GM18868 (cell line): ENCODE measurements around the gene NSUN3.

ENCODE experiments used
- ATAC-seq: cut with Tn5 transposase; IDR thresholded peaks from one replicate; pipeline ENCODE4 v1.9.1; 2021; ENCODE audit warnings: mild to moderate bottlenecking, moderate library complexity; ENCODE audit not compliant: unreplicated experiment

Gene NSUN3

DNA sequence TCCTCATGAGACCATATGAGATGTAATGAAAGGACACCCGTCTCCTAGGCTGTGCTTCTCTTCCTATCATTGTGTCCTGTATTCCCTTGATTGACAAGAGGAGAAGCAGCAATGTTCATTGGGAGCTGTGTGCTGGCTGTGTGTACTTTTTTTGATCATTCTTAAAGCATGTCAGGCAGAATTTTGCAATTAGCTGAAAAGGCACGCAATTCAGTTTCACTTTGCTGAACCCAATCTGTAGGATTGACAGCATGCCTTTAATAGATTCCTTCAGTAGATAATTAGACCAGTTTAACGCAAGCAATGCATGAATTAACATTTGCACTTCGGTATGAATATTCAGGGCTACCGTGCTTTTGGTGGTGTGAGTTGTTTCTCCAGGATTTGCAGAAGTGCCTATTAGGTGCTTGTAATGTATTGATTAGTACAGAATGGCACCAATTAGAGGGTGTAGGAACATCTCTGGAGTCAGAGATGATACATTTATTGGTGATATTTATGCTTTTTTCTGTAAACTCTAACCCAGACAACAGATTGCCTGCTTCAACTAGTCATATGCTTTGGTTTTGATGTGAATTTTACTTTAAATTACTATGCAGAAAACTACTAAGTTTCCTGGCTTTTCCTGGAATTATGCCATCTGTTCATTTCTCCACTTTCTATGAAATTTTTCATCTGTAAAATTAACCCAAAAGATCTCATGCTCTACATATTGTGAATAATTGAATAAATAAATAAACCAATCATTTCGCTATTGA, 114.3 kb downstream of the NSUN3 start:
- ATAC-seq, result no peak
